HepG2 (cell line): Measurements from ENCODE around the gene UNC93A. TPM values are rescaled to one million over a fixed set of nuclear protein-coding genes. Genes with fewer than 3 reads are reported as not detected.
A peak's percentile ranks its signal among the peaks of the same experiment; 100 is the strongest.

Experiments used
- ARNTL ChIP-seq: sonication (generic); formaldehyde crosslinking; IDR thresholded peaks from 2 replicates; pipeline ENCODE4 v1.4.0; 2020; ENCODE audit warnings: mild to moderate bottlenecking, missing genetic modification reagents
- BRD4 ChIP-seq: sonication (generic); formaldehyde crosslinking; IDR thresholded peaks from 2 replicates; pipeline ENCODE4 v1.4.0; 2020; ENCODE audit warnings: missing genetic modification reagents
- HOXA3 ChIP-seq: sonication (generic); formaldehyde crosslinking; IDR thresholded peaks from 2 replicates; pipeline ENCODE4 v1.5.0; 2020; ENCODE audit warnings: missing genetic modification reagents
- KLF13 ChIP-seq: sonication (generic); formaldehyde crosslinking; IDR thresholded peaks from 2 replicates; pipeline ENCODE4 v1.4.0; 2020; ENCODE audit warnings: mild to moderate bottlenecking, missing genetic modification reagents
- NFE2L2 ChIP-seq: fragments of 150-350 bp; IDR thresholded peaks from 2 replicates; pipeline ENCODE4 v1.6.1; 2014; ENCODE audit warnings: low read length
- POGZ ChIP-seq: sonication (generic); formaldehyde crosslinking; IDR thresholded peaks from 2 replicates; pipeline ENCODE4 v1.4.0; 2020; ENCODE audit warnings: mild to moderate bottlenecking, missing genetic modification reagents
- REL ChIP-seq: sonication (generic); formaldehyde crosslinking; conservative IDR thresholded peaks from 2 replicates; pipeline ENCODE4 v1.8.0; 2022; ENCODE audit warnings: mild to moderate bottlenecking, missing genetic modification reagents, moderate library complexity
- RNF219 ChIP-seq: sonication (generic); formaldehyde crosslinking; IDR thresholded peaks from 2 replicates; pipeline ENCODE4 v1.5.0; 2020; ENCODE audit warnings: mild to moderate bottlenecking, missing genetic modification reagents
- SPEN ChIP-seq: sonication (generic); formaldehyde crosslinking; IDR thresholded peaks from 2 replicates; pipeline ENCODE4 v1.5.1; 2020; ENCODE audit warnings: low read depth, mild to moderate bottlenecking, missing genetic modification reagents
- ZNF232 ChIP-seq: sonication (generic); formaldehyde crosslinking; IDR thresholded peaks from 2 replicates; pipeline ENCODE4 v1.4.0; 2020; ENCODE audit warnings: missing genetic modification reagents, borderline replicate concordance
- ZNF3 ChIP-seq: IDR thresholded peaks from 2 replicates; pipeline ENCODE4 v1.7.0; 2017; ENCODE audit warnings: inconsistent platforms
- ZNF75D ChIP-seq: sonication (generic); formaldehyde crosslinking; IDR thresholded peaks from 2 replicates; pipeline ENCODE4 v1.8.1; 2023; ENCODE audit warnings: missing genetic modification reagents, mild to moderate bottlenecking, borderline replicate concordance
- polyA plus RNA-seq, 8 experiments: library from polyadenylated mRNA; depleted of rRNA in 3 of 8; stranded (reverse) in 7 of 8; unstranded in 1 of 8; fragments of >200 nt; fragmentation: Illumina TruSeq in 4 of 8; extraction: Trizol in 4 of 8; gene quantifications; 2 replicates each; pipeline versions ENCODE4 v1.2.1 to v1.2.3, GENCODE V29; 2011 to 2016; ENCODE audit warnings: low read depth in 4 of 8, missing spikeins in 1 of 8, mixed read lengths in 1 of 8; ENCODE audit not compliant: insufficient read depth in 1 of 8
- total RNA-seq, 5 experiments: library from RNA; depleted of rRNA; stranded (reverse); fragments of >200 nt; fragmentation: Illumina TruSeq; extraction: Trizol; gene quantifications; 2 replicates each; pipeline ENCODE4 v1.2.3, GENCODE V29; 2016; ENCODE audit warnings: low read depth in 1 of 5
- TF ChIP-seq, protein P1 (sequence below): fragments of 450-650 bp; IDR thresholded peaks from 2 replicates; pipeline ENCODE4 v1.6.1; 2017

UNC93A gene
- total and polyA plus RNA-seq, 2 of the 13 experiments (the other 11 are each of a cell fraction or from before 2014, with no cell fraction given) = 11.0 to 42.7 TPM

GRCh38 chr6:167266830-167267555 lies 24.1 kb upstream of the UNC93A start (continued):
- TF ChIP-seq RNF219 (CRISPR knock-in tag) (0 out of 2 replicates have a peak, but pooled peaks have one; percentile 15), ZNF232 (peak; percentile 64; the same call in 1 of the 2 replicates), POGZ (0 out of 2 replicates have a peak, but pooled peaks have one; percentile 22), KLF13 (CRISPR knock-in tag) (no peak), BRD4 (peak; percentile 84), SPEN (CRISPR knock-in tag) (no peak), REL (CRISPR knock-in tag) (no peak), ARNTL (CRISPR knock-in tag) (no peak), NFE2L2 (no peak), ZNF3 (no peak), HOXA3 (CRISPR knock-in tag) (peak; percentile 37; the same call in 1 of the 2 replicates), ZNF75D (CRISPR knock-in tag) (no peak)
- TF ChIP-seq, protein P1, sequence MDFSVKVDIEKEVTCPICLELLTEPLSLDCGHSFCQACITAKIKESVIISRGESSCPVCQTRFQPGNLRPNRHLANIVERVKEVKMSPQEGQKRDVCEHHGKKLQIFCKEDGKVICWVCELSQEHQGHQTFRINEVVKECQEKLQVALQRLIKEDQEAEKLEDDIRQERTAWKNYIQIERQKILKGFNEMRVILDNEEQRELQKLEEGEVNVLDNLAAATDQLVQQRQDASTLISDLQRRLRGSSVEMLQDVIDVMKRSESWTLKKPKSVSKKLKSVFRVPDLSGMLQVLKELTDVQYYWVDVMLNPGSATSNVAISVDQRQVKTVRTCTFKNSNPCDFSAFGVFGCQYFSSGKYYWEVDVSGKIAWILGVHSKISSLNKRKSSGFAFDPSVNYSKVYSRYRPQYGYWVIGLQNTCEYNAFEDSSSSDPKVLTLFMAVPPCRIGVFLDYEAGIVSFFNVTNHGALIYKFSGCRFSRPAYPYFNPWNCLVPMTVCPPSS = no peak
